ENCODE measurements around the gene ARFGAP3. TPM values are rescaled to one million over a fixed set of nuclear protein-coding genes. Genes with fewer than 3 reads are reported as not detected.

ARFGAP3 gene
- total RNA-seq, 4 donors from 2014 or later = 28.2 to 43.8 (median 36.0) TPM

- TF ChIP-seq POLR2A (IDR thresholded peaks at IDR 0.05) (no peak), CTCF (IDR thresholded peaks at IDR 0.05 in 4 of 5, conservative IDR thresholded peaks at IDR 0.05 in 1 of 5) (no peak)
- Histone ChIP-seq H3K9me3 (no peaks in the 10 kb centered on the region), H3K4me1 (peaks cover 0 to 7% of the 10 kb centered on the region in 2 donors), H3K27ac (no peak overlapping the region), H3K36me3 (no peaks in the 10 kb centered on the region), H3K4me3 (no peak overlapping the region), H3K27me3 (no peaks in the 10 kb centered on the region)
- in situ Hi-C loops (cut with MboI; ENCODE audit: low sequenced_read_pairs in 4 of 4) (no loop called here), intact Hi-C loops (cut with DNase I; ENCODE audit: low total_unique reads) (no loop called here)
- no peak for DNase-seq
- no peak for ATAC-seq
Observed at GRCh38 chr22:42769238-42769573, 87.9 kb downstream of the ARFGAP3 start.

GRCh38 chr22:42768385-42769035, 88.6 kb downstream of the ARFGAP3 start:
- Histone ChIP-seq H3K27ac (no peak overlapping the region), H3K9me3 (no peaks in the 10 kb centered on the region), H3K27me3 (no peaks in the 10 kb centered on the region), H3K4me3 (no peak overlapping the region), H3K36me3 (no peaks in the 10 kb centered on the region), H3K4me1 (peaks cover 0 to 7% of the 10 kb centered on the region in 2 donors)
- intact Hi-C loops (cut with DNase I; ENCODE audit: low total_unique reads) = no loop called here
- no peak for DNase-seq
- in situ Hi-C loops (cut with MboI; ENCODE audit: low sequenced_read_pairs in 4 of 4) = no loop called here
- TF ChIP-seq POLR2A (IDR thresholded peaks at IDR 0.05) = no peak
- TF ChIP-seq CTCF (IDR thresholded peaks at IDR 0.05 in 4 of 5, conservative IDR thresholded peaks at IDR 0.05 in 1 of 5) = no peak
- no peak for ATAC-seq

GRCh38 chr22:42766860-42767259, 90.2 kb downstream of the ARFGAP3 start:
- DNase-seq (no peak), ATAC-seq (no peak)
- intact Hi-C loops (cut with DNase I; ENCODE audit: low total_unique reads) = no loop called here
- H3K4me1 ChIP-seq = peaks cover 0 to 7% of the 10 kb centered on the region in 2 donors
- H3K27me3 ChIP-seq = no peaks in the 10 kb centered on the region
- H3K36me3 ChIP-seq = no peaks in the 10 kb centered on the region
- H3K9me3 ChIP-seq = no peaks in the 10 kb centered on the region
- TF ChIP-seq CTCF (IDR thresholded peaks at IDR 0.05 in 4 of 5, conservative IDR thresholded peaks at IDR 0.05 in 1 of 5) = no peak
- TF ChIP-seq POLR2A (IDR thresholded peaks at IDR 0.05) = no peak
- in situ Hi-C loops (cut with MboI; ENCODE audit: low sequenced_read_pairs in 4 of 4) = no loop called here
- no peak overlapping the region for H3K27ac ChIP-seq
- H3K4me3 ChIP-seq = no peak overlapping the region

- Histone ChIP-seq H3K27ac (no peak overlapping the region), H3K27me3 (no peaks in the 10 kb centered on the region), H3K4me3 (no peak overlapping the region), H3K9me3 (no peaks in the 10 kb centered on the region), H3K36me3 (no peaks in the 10 kb centered on the region), H3K4me1 (peaks cover 0 to 3% of the 10 kb centered on the region in 2 donors)
- TF ChIP-seq POLR2A (IDR thresholded peaks at IDR 0.05) = no peak
- TF ChIP-seq CTCF (IDR thresholded peaks at IDR 0.05 in 4 of 5, conservative IDR thresholded peaks at IDR 0.05 in 1 of 5) = no peak
- intact Hi-C loops (cut with DNase I; ENCODE audit: low total_unique reads) (no loop called here), in situ Hi-C loops (cut with MboI; ENCODE audit: low sequenced_read_pairs in 4 of 4) (no loop called here)
- no peak for DNase-seq
- ATAC-seq = no peak
Observed at GRCh38 chr22:42764895-42765363, 92.1 kb downstream of the ARFGAP3 start.
